H9 (cell line): Measurements from ENCODE around the gene EMC8. TPM values are rescaled to one million over a fixed set of nuclear protein-coding genes. Genes with fewer than 3 reads are reported as not detected.

Experiments used
- DNase-seq: peaks from one replicate; pipeline ENCODE4 v3.0.0-alpha.2; 2017
- H2AFZ ChIP-seq: one replicate; pipeline ENCODE4 v1.6.1; 2013; ENCODE audit warnings: mild to moderate bottlenecking, low read length, control low read depth, moderate library complexity
- H2AK5ac ChIP-seq: 2 replicates; pipeline ENCODE4 v1.6.1; 2013; ENCODE audit warnings: low read length, control low read depth, mixed read lengths; ENCODE audit not compliant: insufficient read length
- H2BK120ac ChIP-seq: one replicate; pipeline ENCODE4 v1.6.1; 2013; ENCODE audit warnings: low read depth, mild to moderate bottlenecking, low read length, control low read depth, inconsistent platforms; ENCODE audit not compliant: poor library complexity, severe bottlenecking
- H2BK12ac ChIP-seq: 2 replicates; pipeline ENCODE4 v1.6.1; 2013; ENCODE audit warnings: low read length, control low read depth, mixed read lengths, low read depth; ENCODE audit not compliant: insufficient read length
- H2BK15ac ChIP-seq: 2 replicates; pipeline ENCODE4 v1.6.1; 2013; ENCODE audit warnings: low read depth, low read length, control low read depth
- H2BK20ac ChIP-seq: one replicate; pipeline ENCODE4 v1.6.1; 2013; ENCODE audit warnings: low read depth, mild to moderate bottlenecking, low read length, control low read depth, inconsistent platforms; ENCODE audit not compliant: poor library complexity, severe bottlenecking
- H2BK5ac ChIP-seq: 2 replicates; pipeline ENCODE4 v1.6.1; 2013; ENCODE audit warnings: low read length, control low read depth, mixed read lengths; ENCODE audit not compliant: insufficient read length
- H3K14ac ChIP-seq: 2 replicates; pipeline ENCODE4 v1.6.1; 2013; ENCODE audit warnings: low read length, control low read depth; ENCODE audit not compliant: insufficient read depth
- H3K18ac ChIP-seq: 2 replicates; pipeline ENCODE4 v1.6.1; 2013; ENCODE audit warnings: low read depth, mild to moderate bottlenecking, mixed read lengths, low read length, control low read depth; ENCODE audit not compliant: insufficient read length
- H3K23ac ChIP-seq: 2 replicates; pipeline ENCODE4 v1.6.1; 2013; ENCODE audit warnings: low read length, control low read depth, mixed read lengths, low read depth; ENCODE audit not compliant: insufficient read length
- H3K23me2 ChIP-seq: 2 replicates; pipeline ENCODE4 v1.6.1; 2013; ENCODE audit warnings: low read depth, mild to moderate bottlenecking, mixed read lengths, low read length, control low read depth; ENCODE audit not compliant: insufficient read length, poor library complexity, severe bottlenecking
- H3K27ac ChIP-seq: 2 replicates; pipeline ENCODE4 v1.5.1; 2013; ENCODE audit warnings: low read length, control low read depth, mixed read lengths, low read depth; ENCODE audit not compliant: insufficient read length
- H3K27me3 ChIP-seq: 2 replicates; pipeline ENCODE4 v1.6.1; 2013; ENCODE audit warnings: low read length, control low read depth, inconsistent platforms; ENCODE audit not compliant: insufficient read depth
- H3K4ac ChIP-seq: 2 replicates; pipeline ENCODE4 v1.6.1; 2013; ENCODE audit warnings: low read depth, mild to moderate bottlenecking, control low read depth, inconsistent platforms, low read length, moderate library complexity
- H3K4me1 ChIP-seq: 2 replicates; pipeline ENCODE4 v1.6.1; 2013; ENCODE audit warnings: low read length, control low read depth, inconsistent platforms; ENCODE audit not compliant: insufficient read depth
- H3K4me2 ChIP-seq: 2 replicates; pipeline ENCODE4 v1.6.1; 2013; ENCODE audit warnings: low read length, control low read depth, mixed read lengths; ENCODE audit not compliant: insufficient read length, insufficient read depth
- H3K56ac ChIP-seq: 2 replicates; pipeline ENCODE4 v1.6.1; 2013; ENCODE audit warnings: low read depth, mild to moderate bottlenecking, mixed read lengths, low read length, control low read depth; ENCODE audit not compliant: insufficient read length
- H3K79me1 ChIP-seq: 2 replicates; pipeline ENCODE4 v1.6.1; 2013; ENCODE audit warnings: low read depth, mild to moderate bottlenecking, moderate library complexity, low read length, control low read depth, inconsistent platforms; ENCODE audit not compliant: insufficient read depth, poor library complexity, severe bottlenecking
- H3K79me2 ChIP-seq: 2 replicates; pipeline ENCODE4 v1.6.1; 2013; ENCODE audit warnings: low read length, control low read depth, inconsistent platforms; ENCODE audit not compliant: insufficient read depth
- H3K9ac ChIP-seq: 2 replicates; pipeline ENCODE4 v1.6.1; 2013; ENCODE audit warnings: low read length, control low read depth, mixed read lengths; ENCODE audit not compliant: insufficient read length; ENCODE audit errors: extremely low read depth
- H3K9me3 ChIP-seq: one replicate; pipeline ENCODE4 v1.6.1; 2013; ENCODE audit warnings: low read depth, low read length, inconsistent platforms; ENCODE audit not compliant: control insufficient read depth
- H3T11ph ChIP-seq: one replicate; pipeline ENCODE4 v1.6.1; 2013; ENCODE audit warnings: mild to moderate bottlenecking, low read length, control low read depth, inconsistent platforms
- H4K20me1 ChIP-seq: one replicate; pipeline ENCODE4 v1.6.1; 2013; ENCODE audit not compliant: control insufficient read depth, insufficient read length, insufficient read depth
- H4K5ac ChIP-seq: 2 replicates; pipeline ENCODE4 v1.6.1; 2013; ENCODE audit warnings: low read depth, mild to moderate bottlenecking, mixed read lengths, low read length, control low read depth; ENCODE audit not compliant: insufficient read length
- H4K8ac ChIP-seq: replicated peaks from 2 replicates; pipeline ENCODE4 v1.6.1; 2013; ENCODE audit warnings: low read length, control low read depth, mixed read lengths, low read depth; ENCODE audit not compliant: insufficient read length
- H4K91ac ChIP-seq: 2 replicates; pipeline ENCODE4 v1.6.1; 2013; ENCODE audit warnings: low read depth, mild to moderate bottlenecking, moderate library complexity, mixed read lengths, low read length, control low read depth; ENCODE audit not compliant: insufficient read length
- H3K27ac Mint-ChIP-seq, 3 experiments: 2 replicates in 2 of 3; 3 replicates in 1 of 3; pipeline ENCODE4 v1.8.0; 2020 to 2021; ENCODE audit warnings: mixed read lengths in 3 of 3, mild to moderate bottlenecking in 1 of 3, moderate library complexity in 1 of 3
- H3K27me3 Mint-ChIP-seq: 2 replicates; pipeline ENCODE4 v1.8.0; 2021; ENCODE audit warnings: low read depth, mild to moderate bottlenecking, moderate library complexity, mixed read lengths
- H3K36me3 Mint-ChIP-seq, 3 experiments: 2 replicates in 2 of 3; 3 replicates in 1 of 3; pipeline ENCODE4 v1.8.0; 2020 to 2021; ENCODE audit warnings: low read depth in 3 of 3, mixed read lengths in 3 of 3; ENCODE audit not compliant: insufficient read depth in 1 of 3
- H3K4me1 Mint-ChIP-seq, 2 experiments: 2 replicates each; pipeline ENCODE4 v1.8.0; 2020; ENCODE audit warnings: mixed read lengths in 2 of 2
- H3K4me3 Mint-ChIP-seq, 2 experiments: 2 replicates in 1 of 2; 3 replicates in 1 of 2; pipeline ENCODE4 v1.8.0; 2020 to 2021; ENCODE audit warnings: mild to moderate bottlenecking in 2 of 2, mixed read lengths in 2 of 2, moderate library complexity in 1 of 2
- H3K9me3 Mint-ChIP-seq, 2 experiments: 2 replicates in 1 of 2; 3 replicates in 1 of 2; pipeline ENCODE4 v1.8.0; 2020; ENCODE audit warnings: mild to moderate bottlenecking in 2 of 2, mixed read lengths in 2 of 2, moderate library complexity in 1 of 2
- WGBS: extraction: QIAGEN DNeasy Blood & Tissue Kit; methylation state at CpG from one replicate; pipeline ENCODE4 v1.1.7; 2013; ENCODE audit warnings: missing lambda C conversion rate, low lambda C conversion rate, mixed read lengths; ENCODE audit not compliant: insufficient read length; ENCODE audit errors: extremely low coverage; 5-methylcytosine and 5-hydroxymethylcytosine counted together
- total RNA-seq: library from RNA; stranded (reverse); gene quantifications from 2 replicates; pipeline ENCODE4 v1.2.1, GENCODE V29; 2021
- TF ChIP-seq, protein P1 (sequence below): fragments of 200-600 bp; sonication (generic); conservative IDR thresholded peaks from 3 replicates; pipeline ENCODE4 v1.8.0; 2021; ENCODE audit warnings: antibody characterized with exemption, mild to moderate bottlenecking

Gene EMC8
- total RNA-seq, 1 experiment from 2014 or later = 52.3 TPM

DNA sequence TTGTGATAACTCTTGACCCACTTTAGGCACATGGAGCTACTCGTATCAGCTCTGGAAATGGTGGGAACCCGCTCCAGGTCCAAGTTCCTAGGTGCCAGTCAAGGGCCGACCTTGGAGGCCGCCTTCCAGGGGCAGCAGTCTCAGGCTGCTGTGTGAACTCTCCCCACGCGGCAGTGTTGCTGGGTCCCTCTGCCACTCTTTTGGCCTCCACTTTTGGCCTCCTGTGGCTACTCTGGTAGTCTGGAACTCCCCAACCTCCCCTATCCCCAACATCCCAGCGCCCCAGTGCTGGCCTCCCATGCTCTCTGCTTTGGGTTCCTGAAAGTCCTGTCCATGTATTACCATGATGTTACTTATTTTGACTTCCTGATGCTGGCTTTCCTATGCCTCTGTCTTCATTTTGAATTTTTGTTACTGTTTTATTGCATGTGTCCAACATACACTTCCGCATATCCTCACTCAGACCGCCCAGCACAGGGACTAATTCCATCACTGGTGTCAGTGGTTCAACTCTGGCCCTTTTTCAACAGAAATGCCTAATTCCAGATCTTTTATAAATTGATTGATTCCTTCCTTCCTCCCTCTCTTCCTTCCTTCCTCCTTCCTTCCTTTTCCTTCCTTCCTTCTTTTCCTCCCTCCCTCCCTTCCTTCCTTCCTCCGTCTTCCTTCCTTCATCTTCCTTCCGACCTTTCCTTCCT is 44.3 kb upstream of the EMC8 start:
- no peaks in the 10 kb centered on the region for H3K36me3 Mint-ChIP-seq

More for the DNA sequence above, 44.3 kb upstream of the EMC8 start:
- Histone ChIP-seq H3T11ph (no peak overlapping the region), H3K23me2 (no peaks in the 10 kb centered on the region), H3K79me1 (no peaks in the 10 kb centered on the region), H2BK12ac (no peak overlapping the region), H3K9me3 (no peaks in the 10 kb centered on the region), H3K4me1 (no peaks in the 10 kb centered on the region), H4K5ac (no peak overlapping the region), H2AFZ (no peak overlapping the region), H4K20me1 (no peaks in the 10 kb centered on the region), H2BK5ac (no peak overlapping the region), H3K56ac (no peak overlapping the region), H3K14ac (no peak overlapping the region), H4K91ac (no peak overlapping the region), H3K27me3 (no peaks in the 10 kb centered on the region; the same call in 1 of the 2 replicates), H3K18ac (no peak overlapping the region), H2BK120ac (no peak overlapping the region), H2BK15ac (no peak overlapping the region), H3K4me2 (no peak overlapping the region), H4K8ac (no peak overlapping the region), H2BK20ac (no peak overlapping the region), H3K9ac (no peak overlapping the region), H3K27ac (no peak overlapping the region), H3K4ac (no peak overlapping the region), H3K23ac (no peak overlapping the region), H2AK5ac (no peak overlapping the region), H3K79me2 (no peaks in the 10 kb centered on the region)
- Mint-ChIP-seq H3K27ac (no peak overlapping the region), H3K9me3 (no peaks in the 10 kb centered on the region), H3K4me3 (no peak overlapping the region), H3K4me1 (no peaks in the 10 kb centered on the region), H3K27me3 (peaks cover 12% of the 10 kb centered on the region)
- 100% methylated on average over 2 of the region's 11 CpGs for WGBS
- TF ChIP-seq, protein P1, sequence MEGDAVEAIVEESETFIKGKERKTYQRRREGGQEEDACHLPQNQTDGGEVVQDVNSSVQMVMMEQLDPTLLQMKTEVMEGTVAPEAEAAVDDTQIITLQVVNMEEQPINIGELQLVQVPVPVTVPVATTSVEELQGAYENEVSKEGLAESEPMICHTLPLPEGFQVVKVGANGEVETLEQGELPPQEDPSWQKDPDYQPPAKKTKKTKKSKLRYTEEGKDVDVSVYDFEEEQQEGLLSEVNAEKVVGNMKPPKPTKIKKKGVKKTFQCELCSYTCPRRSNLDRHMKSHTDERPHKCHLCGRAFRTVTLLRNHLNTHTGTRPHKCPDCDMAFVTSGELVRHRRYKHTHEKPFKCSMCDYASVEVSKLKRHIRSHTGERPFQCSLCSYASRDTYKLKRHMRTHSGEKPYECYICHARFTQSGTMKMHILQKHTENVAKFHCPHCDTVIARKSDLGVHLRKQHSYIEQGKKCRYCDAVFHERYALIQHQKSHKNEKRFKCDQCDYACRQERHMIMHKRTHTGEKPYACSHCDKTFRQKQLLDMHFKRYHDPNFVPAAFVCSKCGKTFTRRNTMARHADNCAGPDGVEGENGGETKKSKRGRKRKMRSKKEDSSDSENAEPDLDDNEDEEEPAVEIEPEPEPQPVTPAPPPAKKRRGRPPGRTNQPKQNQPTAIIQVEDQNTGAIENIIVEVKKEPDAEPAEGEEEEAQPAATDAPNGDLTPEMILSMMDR = no peak
- no peak for DNase-seq
